Brain microvascular endothelial cell (primary cell): ENCODE data around the gene SIGLEC12.

Experiments
- DNase-seq: peaks from one replicate; pipeline ENCODE4 v3.0.0-alpha.2; 2020
- H3K27ac ChIP-seq: fragments of 250-450 bp; sonication (Bioruptor Pico); 2 replicates; pipeline ENCODE4 v1.5.1; 2020; ENCODE audit warnings: mild to moderate bottlenecking, moderate library complexity
- H3K27me3 ChIP-seq: fragments of 250-450 bp; sonication (Bioruptor Pico); replicated peaks from 2 replicates; pipeline ENCODE4 v1.5.1; 2020; ENCODE audit warnings: mild to moderate bottlenecking
- H3K36me3 ChIP-seq: fragments of 250-450 bp; sonication (Bioruptor Pico); replicated peaks from 2 replicates; pipeline ENCODE4 v1.5.1; 2020; ENCODE audit warnings: mild to moderate bottlenecking
- H3K4me3 ChIP-seq: 2 replicates; pipeline ENCODE4 v1.5.1; 2011; ENCODE audit warnings: low read depth, mild to moderate bottlenecking, control low read depth, low read length, moderate library complexity
- in situ Hi-C: cut with HindIII; loops from 2 replicates; pipeline ENCODE4 v1.10.0; 2017; ENCODE audit warnings: low sequenced_read_pairs, low pct_ligation_motif_present
- TF ChIP-seq, protein P1 (sequence below): IDR thresholded peaks from 2 replicates; pipeline ENCODE4 v1.5.1; 2011; ENCODE audit warnings: low read depth, mild to moderate bottlenecking, moderate library complexity, low read length, control low read depth, inconsistent platforms; ENCODE audit errors: missing control alignments

The SIGLEC12 gene

GRCh38 chr19:51497666-51498065 lies 3.9 kb downstream of the SIGLEC12 start:
- H3K4me3 ChIP-seq: no peak overlapping the region
- H3K27ac ChIP-seq: no peak overlapping the region
- no peaks in the 10 kb centered on the region for H3K36me3 ChIP-seq
- DNase-seq: no peak
- TF ChIP-seq, protein P1, sequence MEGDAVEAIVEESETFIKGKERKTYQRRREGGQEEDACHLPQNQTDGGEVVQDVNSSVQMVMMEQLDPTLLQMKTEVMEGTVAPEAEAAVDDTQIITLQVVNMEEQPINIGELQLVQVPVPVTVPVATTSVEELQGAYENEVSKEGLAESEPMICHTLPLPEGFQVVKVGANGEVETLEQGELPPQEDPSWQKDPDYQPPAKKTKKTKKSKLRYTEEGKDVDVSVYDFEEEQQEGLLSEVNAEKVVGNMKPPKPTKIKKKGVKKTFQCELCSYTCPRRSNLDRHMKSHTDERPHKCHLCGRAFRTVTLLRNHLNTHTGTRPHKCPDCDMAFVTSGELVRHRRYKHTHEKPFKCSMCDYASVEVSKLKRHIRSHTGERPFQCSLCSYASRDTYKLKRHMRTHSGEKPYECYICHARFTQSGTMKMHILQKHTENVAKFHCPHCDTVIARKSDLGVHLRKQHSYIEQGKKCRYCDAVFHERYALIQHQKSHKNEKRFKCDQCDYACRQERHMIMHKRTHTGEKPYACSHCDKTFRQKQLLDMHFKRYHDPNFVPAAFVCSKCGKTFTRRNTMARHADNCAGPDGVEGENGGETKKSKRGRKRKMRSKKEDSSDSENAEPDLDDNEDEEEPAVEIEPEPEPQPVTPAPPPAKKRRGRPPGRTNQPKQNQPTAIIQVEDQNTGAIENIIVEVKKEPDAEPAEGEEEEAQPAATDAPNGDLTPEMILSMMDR: no peak
- in situ Hi-C loops: no loop called here
- H3K27me3 ChIP-seq: no peaks in the 10 kb centered on the region

DNA sequence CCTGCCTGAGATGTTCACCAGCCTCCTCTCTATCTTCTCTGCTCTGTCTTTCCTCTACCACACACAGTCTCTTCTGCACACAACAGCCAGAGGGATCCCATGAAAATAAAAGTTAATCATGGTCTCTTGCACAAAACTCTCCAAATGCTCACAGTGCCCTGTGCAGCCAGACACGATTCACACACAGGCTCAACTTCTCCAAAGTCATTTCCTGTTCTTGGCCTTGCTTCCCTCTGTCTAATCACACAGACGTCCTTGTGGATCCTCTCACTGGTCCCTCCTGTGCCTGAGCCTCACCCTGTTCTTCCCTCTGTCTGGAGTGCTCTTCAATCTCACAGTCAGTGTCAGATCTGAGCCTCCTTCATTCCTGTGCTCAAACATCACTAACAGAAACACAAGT lies 7.8 kb downstream of the SIGLEC12 start:
- no peak for DNase-seq
- no peaks in the 10 kb centered on the region for H3K36me3 ChIP-seq
- TF ChIP-seq, protein P1: no peak
- H3K4me3 ChIP-seq: no peak overlapping the region
- no peaks in the 10 kb centered on the region for H3K27me3 ChIP-seq
- no peak overlapping the region for H3K27ac ChIP-seq
- in situ Hi-C loops: no loop called here

DNA sequence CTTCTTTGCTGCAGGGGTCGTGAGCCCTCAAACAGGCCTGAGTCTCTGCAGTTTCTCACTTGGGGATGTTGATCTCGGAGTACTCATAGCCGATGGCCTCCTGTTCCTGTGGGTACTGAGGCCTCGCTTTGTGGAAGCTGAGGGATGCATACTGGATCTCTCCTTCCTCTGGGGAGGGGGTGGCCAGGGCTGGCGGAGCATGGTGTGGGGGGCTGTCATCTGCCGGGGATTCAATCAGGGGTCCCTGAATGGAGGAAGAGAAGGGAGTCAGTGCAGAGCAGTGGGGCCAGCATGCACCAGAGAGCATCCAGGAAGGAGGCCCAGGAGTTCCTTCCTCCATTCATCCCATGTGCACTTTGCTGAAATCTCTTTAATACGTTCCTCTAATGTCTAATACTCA lies 10.0 kb downstream of the SIGLEC12 start:
- Histone ChIP-seq H3K36me3 (no peaks in the 10 kb centered on the region), H3K27ac (no peak overlapping the region), H3K27me3 (no peaks in the 10 kb centered on the region), H3K4me3 (no peak overlapping the region)
- in situ Hi-C loops: no loop called here
- TF ChIP-seq, protein P1: no peak
- DNase-seq: no peak

DNA sequence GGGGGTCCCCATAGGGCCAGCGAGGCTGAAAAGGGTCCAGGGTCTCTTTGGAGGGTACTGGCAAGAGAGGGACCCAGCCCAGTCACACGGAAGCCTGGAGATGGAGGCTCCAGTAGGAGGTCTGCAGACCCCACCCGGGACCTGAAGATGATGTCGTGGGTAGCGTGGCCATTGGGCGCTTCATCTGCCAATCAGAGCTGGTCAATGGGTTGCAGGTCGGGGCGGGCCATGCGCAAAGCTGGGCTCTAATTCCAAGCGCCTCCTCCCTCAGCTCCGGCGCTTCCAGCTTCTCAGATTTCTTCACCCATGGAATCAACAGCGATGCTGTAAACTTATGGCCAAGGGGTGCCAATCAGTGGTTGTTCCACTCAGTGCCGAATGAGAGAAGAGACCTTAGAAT lies 10.9 kb downstream of the SIGLEC12 start:
- no peaks in the 10 kb centered on the region for H3K27me3 ChIP-seq
- no peak overlapping the region for H3K4me3 ChIP-seq
- in situ Hi-C loops: no loop called here
- TF ChIP-seq, protein P1: no peak
- H3K27ac ChIP-seq: no peak overlapping the region
- H3K36me3 ChIP-seq: no peaks in the 10 kb centered on the region
- DNase-seq: no peak

GRCh38 chr19:51489113-51489512 lies 12.5 kb downstream of the SIGLEC12 start:
- no peak overlapping the region for H3K4me3 ChIP-seq
- TF ChIP-seq, protein P1: no peak
- in situ Hi-C loops: no loop called here
- no peaks in the 10 kb centered on the region for H3K36me3 ChIP-seq
- H3K27me3 ChIP-seq: no peaks in the 10 kb centered on the region
- H3K27ac ChIP-seq: no peak overlapping the region
- DNase-seq: no peak

GRCh38 chr19:51488491-51488890 lies 13.1 kb downstream of the SIGLEC12 start:
- H3K27ac ChIP-seq: no peak overlapping the region
- no peaks in the 10 kb centered on the region for H3K27me3 ChIP-seq
- H3K36me3 ChIP-seq: no peaks in the 10 kb centered on the region
- TF ChIP-seq, protein P1: no peak
- H3K4me3 ChIP-seq: no peak overlapping the region
- in situ Hi-C loops: no loop called here
- DNase-seq: no peak
